ENCODE data around the gene CHST9. TPM values are rescaled to one million over a fixed set of nuclear protein-coding genes. Genes with fewer than 3 reads are reported as not detected.

The CHST9 gene
- total and polyA plus RNA-seq, 12 donors = 0.22 to 11.8 (median 4.0) TPM

GRCh38 chr18:27181726-27182125, 3.4 kb downstream of the CHST9 start:
- intact Hi-C loops (cut with DNase I) = loop anchor here in 1 of 10 donors (10.0 kb wide), 1 partner anchor 157 kb away; no protein-coding TSS in a partner anchor
- Histone ChIP-seq H3K27ac (no peak overlapping the region), H3K9me3 (no peaks in the 10 kb centered on the region), H3K4me3 (no peak overlapping the region), H3K4me1 (peaks cover 0 to 6% (median 0%) of the 10 kb centered on the region in 9 donors), H3K36me3 (no peaks in the 10 kb centered on the region), H3K27me3 (peaks cover 0 to 26% (median 16%) of the 10 kb centered on the region in 7 donors)
- no peak for TF ChIP-seq CTCF (IDR thresholded peaks at IDR 0.05)
- DNase-seq (no peak), ATAC-seq (no peak)
- WGBS, 2 donors = 49 to 61% methylated on average over 1 of the region's 1 CpG

DNA sequence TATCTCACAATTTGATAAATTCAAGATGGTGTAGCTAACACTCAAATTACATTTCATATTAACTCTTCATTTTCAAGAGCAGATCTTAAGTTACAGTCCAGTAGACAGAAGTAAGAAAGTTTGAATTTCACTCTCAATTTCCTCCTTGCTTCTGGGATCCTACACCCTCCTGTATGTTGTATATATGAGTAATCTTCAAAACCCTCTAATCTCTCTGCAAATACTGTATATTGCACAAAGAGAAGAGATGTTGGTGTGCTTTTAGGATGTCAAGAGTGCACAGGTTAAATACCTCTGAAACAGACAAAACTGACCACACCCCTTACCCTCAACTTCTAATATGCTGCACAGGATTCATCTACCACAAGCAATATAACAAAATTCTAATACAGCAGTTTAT, 6.7 kb downstream of the CHST9 start:
- Histone ChIP-seq H3K27ac (no peak overlapping the region), H3K27me3 (peaks cover 0 to 4% (median 0%) of the 10 kb centered on the region in 7 donors), H3K9me3 (no peaks in the 10 kb centered on the region), H3K4me3 (no peak overlapping the region), H3K4me1 (no peaks in the 10 kb centered on the region), H3K36me3 (no peaks in the 10 kb centered on the region)
- DNase-seq (no peak), ATAC-seq (no peak)
- no peak for TF ChIP-seq CTCF (IDR thresholded peaks at IDR 0.05)
- intact Hi-C loops (cut with DNase I) = loop anchor here in 1 of 10 donors (10.0 kb wide), 2 partner anchors 64 to 134 kb away; no protein-coding TSS in a partner anchor

- ATAC-seq = no peak
- 3 to 6% methylated on average over 1 of the region's 1 CpG for WGBS, 2 donors
- Histone ChIP-seq H3K27ac (no peak overlapping the region), H3K36me3 (no peaks in the 10 kb centered on the region), H3K27me3 (no peaks in the 10 kb centered on the region), H3K9me3 (no peaks in the 10 kb centered on the region), H3K4me1 (no peaks in the 10 kb centered on the region), H3K4me3 (no peak overlapping the region)
- TF ChIP-seq CTCF (IDR thresholded peaks at IDR 0.05) = no peak
- no peak for DNase-seq
- intact Hi-C loops (cut with DNase I) = loop anchor here in 1 of 10 donors (10.0 kb wide), 2 partner anchors 61 to 131 kb away; no protein-coding TSS in a partner anchor
Measured at GRCh38 chr18:27175914-27176313, 9.2 kb downstream of the CHST9 start.

GRCh38 chr18:27175245-27175644, 9.9 kb downstream of the CHST9 start:
- H3K9me3 ChIP-seq = no peaks in the 10 kb centered on the region
- no peak for ATAC-seq
- H3K27ac ChIP-seq = no peak overlapping the region
- DNase-seq = no peak
- H3K4me1 ChIP-seq = no peaks in the 10 kb centered on the region
- WGBS, 2 donors = 71 to 73% methylated on average over 2 of the region's 2 CpGs
- intact Hi-C loops (cut with DNase I) = loop anchor here in 1 of 10 donors (10.0 kb wide), 2 partner anchors 60 to 130 kb away; no protein-coding TSS in a partner anchor
- no peaks in the 10 kb centered on the region for H3K27me3 ChIP-seq
- no peaks in the 10 kb centered on the region for H3K36me3 ChIP-seq
- H3K4me3 ChIP-seq = no peak overlapping the region
- TF ChIP-seq CTCF (IDR thresholded peaks at IDR 0.05) = no peak
